Memory B cell (primary cell): ENCODE measurements around the gene GNGT1.

ENCODE experiments used
- ATAC-seq: fragments of 150-1000 bp; cut with Tn5 transposase; 2 replicates; pipeline ENCODE4 v1.10.0; 2021; ENCODE audit warnings: low read depth, mild to moderate bottlenecking, moderate library complexity
- DNase-seq, 2 donors: peaks; one replicate each; pipeline ENCODE4 v3.0.0; 2022; ENCODE audit warnings: low spot score in 2 of 2
- H3K27ac Mint-ChIP-seq: one replicate; pipeline ENCODE4 v1.8.0; 2022; ENCODE audit warnings: mild to moderate bottlenecking, moderate library complexity, mixed read lengths
- H3K27me3 Mint-ChIP-seq: one replicate; pipeline ENCODE4 v1.8.0; 2022; ENCODE audit warnings: mixed read lengths
- H3K36me3 Mint-ChIP-seq: one replicate; pipeline ENCODE4 v1.8.0; 2022; ENCODE audit warnings: mild to moderate bottlenecking, mixed read lengths
- H3K4me1 Mint-ChIP-seq: one replicate; pipeline ENCODE4 v1.8.0; 2022; ENCODE audit warnings: mixed read lengths
- H3K4me3 Mint-ChIP-seq: one replicate; pipeline ENCODE4 v1.8.0; 2022; ENCODE audit warnings: mild to moderate bottlenecking, moderate library complexity, mixed read lengths
- H3K9me3 Mint-ChIP-seq: one replicate; pipeline ENCODE4 v1.8.0; 2022; ENCODE audit warnings: mixed read lengths

GNGT1 gene

DNA sequence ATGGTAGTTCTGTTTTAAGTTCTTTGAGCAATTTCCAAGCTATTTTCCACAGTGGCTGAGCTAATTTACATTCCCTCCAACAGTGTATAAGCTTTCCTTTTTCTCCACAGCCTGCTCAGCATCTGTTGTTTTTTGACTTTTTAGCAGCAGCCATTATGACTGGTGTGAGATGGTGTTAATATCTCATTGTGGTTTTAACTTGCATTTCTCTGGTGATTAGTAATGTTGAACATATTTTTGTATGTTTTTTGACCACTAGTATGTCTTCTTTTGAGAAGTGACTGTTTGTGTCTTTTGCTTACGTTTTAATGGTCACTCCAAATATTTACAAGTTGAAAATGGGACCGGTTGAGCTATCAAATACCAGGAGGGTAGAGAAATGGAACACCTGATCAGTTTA lies 35.6 kb downstream of the GNGT1 start:
- ATAC-seq (no peak), DNase-seq (no peak)
- peaks cover 1% of the 10 kb centered on the region for H3K36me3 Mint-ChIP-seq
- H3K4me1 Mint-ChIP-seq: peaks cover 3% of the 10 kb centered on the region
- no peak overlapping the region for H3K4me3 Mint-ChIP-seq
- H3K27me3 Mint-ChIP-seq: peaks cover 6% of the 10 kb centered on the region
- no peak overlapping the region for H3K27ac Mint-ChIP-seq
- H3K9me3 Mint-ChIP-seq: no peaks in the 10 kb centered on the region

DNA sequence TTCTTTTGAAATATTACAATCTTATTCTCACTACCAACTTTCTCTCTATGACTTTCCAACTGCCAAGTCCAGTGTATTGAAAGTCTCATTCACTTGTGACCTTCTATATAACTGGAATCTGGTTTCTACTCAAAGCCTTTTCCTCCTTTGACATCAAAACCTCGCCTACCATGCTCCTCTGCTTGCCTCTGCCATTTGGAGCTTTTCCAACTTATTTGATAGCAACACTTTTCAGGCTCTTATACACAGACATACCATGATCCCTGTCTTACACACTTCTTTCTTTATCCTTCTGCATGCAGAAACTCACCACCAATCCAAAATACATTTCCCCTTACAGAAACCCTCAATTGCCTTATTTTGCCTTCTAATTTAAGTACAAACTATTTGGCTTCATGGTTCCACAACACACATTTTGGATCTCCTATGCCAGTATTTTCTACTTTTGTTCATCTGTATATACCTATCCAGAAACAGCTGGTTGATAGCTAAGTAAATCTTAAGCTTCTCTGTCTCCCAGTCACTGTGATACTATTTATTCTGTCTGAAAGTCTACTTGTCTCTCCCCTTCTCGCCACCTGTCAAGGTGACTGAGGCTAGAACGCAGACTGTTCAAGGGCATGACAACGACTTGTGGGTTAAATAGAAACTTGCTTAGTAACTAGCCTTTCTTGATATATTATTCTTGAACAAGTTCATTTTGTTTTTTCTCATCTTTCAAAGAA lies 37.6 kb downstream of the GNGT1 start:
- H3K4me3 Mint-ChIP-seq: no peak overlapping the region
- H3K36me3 Mint-ChIP-seq: peaks cover 1% of the 10 kb centered on the region
- peaks cover 3% of the 10 kb centered on the region for H3K27me3 Mint-ChIP-seq
- ATAC-seq (no peak), DNase-seq (no peak)
- H3K27ac Mint-ChIP-seq: no peak overlapping the region
- peaks cover 3% of the 10 kb centered on the region for H3K4me1 Mint-ChIP-seq
- no peaks in the 10 kb centered on the region for H3K9me3 Mint-ChIP-seq

- H3K4me1 Mint-ChIP-seq: peaks cover 3% of the 10 kb centered on the region
- no peak for DNase-seq
- ATAC-seq: no peak
Observed at GRCh38 chr7:93944673-93945072, 38.3 kb downstream of the GNGT1 start.

DNA sequence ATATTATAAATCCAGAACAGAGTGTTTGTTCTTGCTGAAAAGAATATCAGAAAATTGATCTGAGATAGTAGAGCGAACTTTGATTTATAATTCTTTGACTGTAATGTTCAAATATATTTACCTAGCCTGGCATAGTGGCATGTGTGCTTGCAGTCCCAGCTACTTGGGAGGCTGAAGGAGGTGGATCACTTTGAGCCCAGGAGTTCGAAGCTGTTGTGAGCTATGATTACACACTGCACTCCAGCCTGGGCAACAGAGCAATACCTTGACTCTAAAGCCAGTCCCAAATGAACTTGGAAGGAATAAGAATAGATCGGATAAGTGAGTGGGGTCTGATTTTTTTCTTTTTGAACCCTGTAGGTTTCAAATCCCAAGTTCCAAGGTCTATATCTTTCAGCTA lies 38.7 kb downstream of the GNGT1 start:
- H3K4me3 Mint-ChIP-seq: no peak overlapping the region

More at GRCh38 chr7:93944673-93945072, 38.3 kb downstream of the GNGT1 start:
- peaks cover 1% of the 10 kb centered on the region for H3K36me3 Mint-ChIP-seq
- H3K27ac Mint-ChIP-seq: no peak overlapping the region
- no peak overlapping the region for H3K4me3 Mint-ChIP-seq
- peaks cover 3% of the 10 kb centered on the region for H3K27me3 Mint-ChIP-seq
- no peaks in the 10 kb centered on the region for H3K9me3 Mint-ChIP-seq

GRCh38 chr7:93945756-93946535 lies 39.6 kb downstream of the GNGT1 start:
- Mint-ChIP-seq H3K4me1 (peaks cover 3% of the 10 kb centered on the region), H3K4me3 (no peak overlapping the region), H3K36me3 (peaks cover 1% of the 10 kb centered on the region), H3K9me3 (no peaks in the 10 kb centered on the region), H3K27me3 (peaks cover 3% of the 10 kb centered on the region), H3K27ac (no peak overlapping the region)
- no peak for DNase-seq
- no peak for ATAC-seq

More for the DNA sequence above, 38.7 kb downstream of the GNGT1 start:
- no peaks in the 10 kb centered on the region for H3K9me3 Mint-ChIP-seq
- DNase-seq (no peak), ATAC-seq (no peak)
- H3K4me1 Mint-ChIP-seq: peaks cover 3% of the 10 kb centered on the region
- peaks cover 1% of the 10 kb centered on the region for H3K36me3 Mint-ChIP-seq
- peaks cover 3% of the 10 kb centered on the region for H3K27me3 Mint-ChIP-seq
- no peak overlapping the region for H3K27ac Mint-ChIP-seq

DNA sequence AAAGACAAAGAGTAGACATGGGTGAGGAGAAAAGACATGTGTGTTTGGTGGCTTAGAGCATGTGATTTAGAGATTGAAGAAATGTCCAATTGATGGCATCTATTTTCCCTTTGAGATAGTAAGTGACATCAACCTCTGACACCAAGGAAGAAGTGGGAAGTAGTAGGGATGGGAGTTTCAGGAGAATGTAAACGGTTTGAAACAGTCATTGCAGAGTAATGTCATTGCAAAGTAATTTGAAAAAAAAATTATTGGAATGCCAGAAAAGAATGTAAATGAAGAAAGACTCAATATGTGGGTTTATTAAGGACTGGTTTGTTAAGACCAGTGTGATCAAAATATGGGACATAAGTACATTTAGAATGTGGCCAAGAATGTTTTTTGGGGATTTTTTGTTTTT lies 41.7 kb downstream of the GNGT1 start:
- Mint-ChIP-seq H3K4me1 (peaks cover 3% of the 10 kb centered on the region), H3K36me3 (no peaks in the 10 kb centered on the region), H3K4me3 (no peak overlapping the region), H3K27ac (no peak overlapping the region), H3K9me3 (no peaks in the 10 kb centered on the region), H3K27me3 (peaks cover 2% of the 10 kb centered on the region)
- no peak for ATAC-seq
- DNase-seq: no peak

- no peaks in the 10 kb centered on the region for H3K9me3 Mint-ChIP-seq
- no peaks in the 10 kb centered on the region for H3K4me1 Mint-ChIP-seq
- no peak for ATAC-seq
- no peak for DNase-seq
- H3K36me3 Mint-ChIP-seq: no peaks in the 10 kb centered on the region
- no peak overlapping the region for H3K27ac Mint-ChIP-seq
- H3K27me3 Mint-ChIP-seq: peaks cover 2% of the 10 kb centered on the region
- no peak overlapping the region for H3K4me3 Mint-ChIP-seq
Observed at GRCh38 chr7:93948873-93949272, 42.5 kb downstream of the GNGT1 start.

- no peak overlapping the region for H3K27ac Mint-ChIP-seq
- DNase-seq (no peak), ATAC-seq (no peak)
- H3K4me3 Mint-ChIP-seq: no peak overlapping the region
- no peaks in the 10 kb centered on the region for H3K9me3 Mint-ChIP-seq
- no peaks in the 10 kb centered on the region for H3K4me1 Mint-ChIP-seq
- no peaks in the 10 kb centered on the region for H3K27me3 Mint-ChIP-seq
- no peaks in the 10 kb centered on the region for H3K36me3 Mint-ChIP-seq
Observed at GRCh38 chr7:93949423-93949822, 43.1 kb downstream of the GNGT1 start.

DNA sequence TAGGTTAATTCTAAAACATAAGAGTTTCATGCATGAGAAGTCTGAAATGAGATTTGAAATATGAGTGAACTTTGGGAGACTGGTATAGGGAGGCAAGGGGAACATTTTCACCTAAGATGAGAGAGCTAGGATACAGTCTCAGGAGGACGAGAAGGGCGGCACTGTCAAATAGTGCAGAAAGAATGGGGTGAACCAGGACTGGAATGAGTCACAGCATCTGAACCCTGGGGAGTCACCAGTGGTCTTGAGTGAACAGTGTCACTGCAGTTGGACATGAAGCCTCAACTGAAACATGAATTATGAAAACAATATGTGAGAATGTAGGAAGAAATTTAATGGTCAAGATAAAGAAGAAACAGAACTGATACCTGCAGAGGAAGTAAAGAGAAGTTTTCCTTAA lies 48.9 kb downstream of the GNGT1 start:
- no peak overlapping the region for H3K4me3 Mint-ChIP-seq
- H3K4me1 Mint-ChIP-seq: peaks cover 8% of the 10 kb centered on the region
- H3K27me3 Mint-ChIP-seq: peaks cover 1% of the 10 kb centered on the region
- no peaks in the 10 kb centered on the region for H3K9me3 Mint-ChIP-seq
- no peaks in the 10 kb centered on the region for H3K36me3 Mint-ChIP-seq
- no peak for DNase-seq
- ATAC-seq: no peak
- no peak overlapping the region for H3K27ac Mint-ChIP-seq

DNA sequence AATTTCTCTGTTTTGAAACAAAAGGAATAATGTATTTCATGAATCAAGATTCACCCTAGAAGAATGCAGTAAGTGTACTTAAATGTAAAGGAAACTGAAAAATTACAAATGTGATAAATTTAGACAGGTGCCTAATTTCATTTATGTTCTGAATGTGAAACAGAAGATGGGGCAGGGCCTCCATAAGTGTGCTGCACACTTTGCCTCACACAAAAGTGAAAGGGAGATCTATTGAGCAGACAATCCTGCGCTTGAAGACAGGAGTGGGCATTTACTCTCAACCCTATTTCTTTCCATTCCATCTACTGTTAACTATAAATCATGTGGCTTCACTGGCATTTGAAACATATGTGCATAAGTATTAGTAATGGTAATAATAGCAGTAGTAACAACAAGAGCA lies 51.4 kb downstream of the GNGT1 start:
- ATAC-seq: no peak
- H3K27ac Mint-ChIP-seq: no peak overlapping the region

GRCh38 chr7:93958216-93958615 lies 51.8 kb downstream of the GNGT1 start:
- no peak overlapping the region for H3K27ac Mint-ChIP-seq
- peaks cover 8% of the 10 kb centered on the region for H3K4me1 Mint-ChIP-seq
- H3K4me3 Mint-ChIP-seq: no peak overlapping the region
- DNase-seq: no peak
- H3K9me3 Mint-ChIP-seq: no peaks in the 10 kb centered on the region
- H3K36me3 Mint-ChIP-seq: no peaks in the 10 kb centered on the region
- ATAC-seq: no peak
- H3K27me3 Mint-ChIP-seq: peaks cover 1% of the 10 kb centered on the region

More for the DNA sequence above, 51.4 kb downstream of the GNGT1 start:
- Mint-ChIP-seq H3K4me3 (no peak overlapping the region), H3K9me3 (no peaks in the 10 kb centered on the region), H3K4me1 (peaks cover 8% of the 10 kb centered on the region), H3K27me3 (peaks cover 1% of the 10 kb centered on the region), H3K36me3 (no peaks in the 10 kb centered on the region)
- DNase-seq: no peak

DNA sequence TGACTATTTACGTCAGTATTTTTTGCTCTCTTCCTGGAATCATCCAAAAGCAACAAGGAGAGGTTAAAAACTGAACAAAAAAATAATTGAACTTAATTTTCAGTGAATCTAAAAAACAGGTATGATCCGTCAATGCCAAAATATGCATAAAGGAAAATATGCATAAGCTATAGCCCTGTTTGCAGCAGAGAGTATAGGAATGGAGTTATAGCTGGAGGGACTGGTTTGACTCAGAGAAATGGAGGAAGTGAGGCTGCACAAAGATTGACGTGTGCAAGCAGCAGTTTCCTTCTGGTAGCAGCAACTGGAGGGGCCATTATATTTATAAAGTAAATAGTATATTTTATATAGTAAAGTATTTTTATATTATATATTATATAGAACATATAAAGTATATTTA lies 52.3 kb downstream of the GNGT1 start:
- no peak for ATAC-seq
- Mint-ChIP-seq H3K9me3 (no peaks in the 10 kb centered on the region), H3K36me3 (no peaks in the 10 kb centered on the region), H3K27ac (no peak overlapping the region), H3K4me3 (no peak overlapping the region), H3K27me3 (peaks cover 1% of the 10 kb centered on the region), H3K4me1 (peaks cover 8% of the 10 kb centered on the region)
- DNase-seq: no peak
